Transverse colon (tissue), 4 donors: ENCODE data around the gene TNNI3. TPM values are rescaled to one million over a fixed set of nuclear protein-coding genes. Genes with fewer than 3 reads are reported as not detected.
"Not testable (repeated sequence)": the region's sequence is repeated elsewhere in the genome, so short reads cannot be mapped to it uniquely, and the experiment has no call there.

Source experiments
- DNase-seq: peaks from one replicate; pipeline ENCODE4 v3.0.0-alpha.2; 2019
- H3K27ac ChIP-seq, 4 donors: fragments of 200-600 bp; sonication (generic); 2 replicates each; pipeline ENCODE4 v1.5.1; 2016 to 2018; ENCODE audit warnings: inconsistent platforms in 4 of 4
- H3K27me3 ChIP-seq: fragments of 200-600 bp; sonication (generic); 2 replicates; pipeline ENCODE4 v1.5.1; 2017; ENCODE audit warnings: inconsistent platforms
- H3K36me3 ChIP-seq, 4 donors: fragments of 200-600 bp; sonication (generic); 2 replicates each; pipeline ENCODE4 v1.5.1; 2017 to 2019; ENCODE audit warnings: inconsistent platforms in 4 of 4
- H3K4me1 ChIP-seq, 4 donors: fragments of 200-600 bp; sonication (generic); 2 replicates each; pipeline ENCODE4 v1.5.1; 2017 to 2020; ENCODE audit warnings: inconsistent platforms in 4 of 4
- H3K4me3 ChIP-seq, 4 donors: fragments of 200-600 bp; sonication (generic); 1 replicate in 1 of 4; 2 replicates in 3 of 4; pipeline versions ENCODE4 v1.5.1 to v1.6.1; 2017 to 2019; ENCODE audit warnings: inconsistent platforms in 4 of 4
- H3K9me3 ChIP-seq, 2 donors: fragments of 200-600 bp; sonication (generic); 2 replicates each; pipeline ENCODE4 v1.5.1; 2017 to 2019; ENCODE audit warnings: inconsistent platforms in 2 of 2
- CTCF ChIP-seq, 5 experiments: fragments of 200-600 bp in 3 of 5; fragments of 450-650 bp in 2 of 5; sonication (generic) in 3 of 5; IDR thresholded peaks; 1 replicate in 2 of 5; 2 replicates in 3 of 5; pipeline ENCODE4 v1.5.1; 2016 to 2017; ENCODE audit warnings: antibody characterized with exemption in 5 of 5, inconsistent platforms in 3 of 5, mild to moderate bottlenecking in 2 of 5, moderate library complexity in 1 of 5
- EP300 ChIP-seq: sonication (generic); formaldehyde crosslinking; IDR thresholded peaks from one replicate; pipeline ENCODE4 v1.6.1; 2017; ENCODE audit warnings: antibody characterized with exemption, low read depth
- POLR2A ChIP-seq: fragments of 450-650 bp; IDR thresholded peaks from one replicate; pipeline ENCODE4 v1.6.1; 2016; ENCODE audit warnings: antibody characterized with exemption, mild to moderate bottlenecking, moderate library complexity
- POLR2AphosphoS5 ChIP-seq, 3 donors: sonication (generic); formaldehyde crosslinking; IDR thresholded peaks; one replicate each; pipeline ENCODE4 v1.6.1; 2016; ENCODE audit warnings: antibody characterized with exemption in 3 of 3
- WGBS, 2 donors: methylation state at CpG; one replicate each; pipeline ENCODE4 v1.1.5; 2018; ENCODE audit warnings: low coverage in 1 of 2; 5-methylcytosine and 5-hydroxymethylcytosine counted together
- in situ Hi-C, 4 donors: fragments of 200-750 bp; cut with MboI; loops; one replicate each; pipeline versions ENCODE4 v1.15.0 to v1.15.1; 2017; ENCODE audit warnings: low sequenced_read_pairs in 3 of 4, low pct_ligation_motif_present in 1 of 4, low pct_unique_long_range_greater_than_20kb in 1 of 4
- intact Hi-C: fragments of 100-400 bp; cut with DNase I; formaldehyde crosslinking; loops from one replicate; pipeline ENCODE4 v1.15.1; 2023; ENCODE audit warnings: low total_unique reads
- total RNA-seq, 4 donors: library from RNA; depleted of rRNA; stranded (reverse); fragments of >200 nt; gene quantifications; one replicate each; pipeline ENCODE4 v1.1.0, GENCODE V29; 2016

Gene TNNI3
- total RNA-seq, 4 donors from 2014 or later, result not detected

- TF ChIP-seq CTCF (IDR thresholded peaks at IDR 0.05), result no peak
- TF ChIP-seq POLR2A, result no peak
- no peak for TF ChIP-seq POLR2AphosphoS5 (IDR thresholded peaks at IDR 0.05)
- no peak for TF ChIP-seq EP300
- in situ Hi-C loops, result no loop called here
- WGBS, 2 donors, result 64 to 67% methylated on average over 6 to 17 of the region's 18 CpGs
- no peak overlapping the region for H3K4me3 ChIP-seq
- DNase-seq, result no peak
- peaks cover 80% of the 10 kb centered on the region for H3K27me3 ChIP-seq
- no peaks in the 10 kb centered on the region for H3K9me3 ChIP-seq
- no peaks in the 10 kb centered on the region for H3K36me3 ChIP-seq
- intact Hi-C loops, result no loop called here
- H3K27ac ChIP-seq, result no peak overlapping the region
- H3K4me1 ChIP-seq, result peaks cover 0 to 16% (median 5%) of the 10 kb centered on the region in 4 donors
Measured at GRCh38 chr19:55158848-55159749, 1.6 kb upstream of the TNNI3 start.

GRCh38 chr19:55158423-55158822 lies 891 bp upstream of the TNNI3 start:
- in situ Hi-C loops, result no loop called here
- DNase-seq, result no peak
- intact Hi-C loops, result no loop called here

GRCh38 chr19:55156202-55157063 lies 1.1 kb downstream of the TNNI3 start:
- Histone ChIP-seq H3K4me3 (peak overlapping the region in 2 of 4 donors; percentile 14 to 26), H3K27me3 (peaks cover 68% of the 10 kb centered on the region), H3K9me3 (no peaks in the 10 kb centered on the region), H3K4me1 (peaks cover 0 to 16% (median 5%) of the 10 kb centered on the region in 4 donors), H3K27ac (no peak overlapping the region), H3K36me3 (no peaks in the 10 kb centered on the region)
- in situ Hi-C loops, result no loop called here
- TF ChIP-seq POLR2AphosphoS5 (IDR thresholded peaks at IDR 0.05) (no peak), CTCF (IDR thresholded peaks at IDR 0.05) (no peak), POLR2A (no peak), EP300 (no peak)
- 24% methylated on average over 41 of the region's 52 CpGs; no CpG with 5 or more reads in 1 of the 2 donors for WGBS, 2 donors
- intact Hi-C loops, result no loop called here
- peak; percentile 74 for DNase-seq

More at GRCh38 chr19:55158423-55158822, 891 bp upstream of the TNNI3 start:
- 50 to 63% methylated on average over 2 to 3 of the region's 4 CpGs for WGBS, 2 donors
- no peaks in the 10 kb centered on the region for H3K9me3 ChIP-seq
- no peak for TF ChIP-seq POLR2A
- TF ChIP-seq EP300, result no peak
- no peak for TF ChIP-seq POLR2AphosphoS5 (IDR thresholded peaks at IDR 0.05)
- TF ChIP-seq CTCF (IDR thresholded peaks at IDR 0.05), result no peak
- no peak overlapping the region for H3K4me3 ChIP-seq
- no peaks in the 10 kb centered on the region for H3K36me3 ChIP-seq
- peaks cover 0 to 16% (median 5%) of the 10 kb centered on the region in 4 donors for H3K4me1 ChIP-seq
- H3K27me3 ChIP-seq, result peaks cover 80% of the 10 kb centered on the region
- no peak overlapping the region for H3K27ac ChIP-seq

GRCh38 chr19:55155784-55156183 lies 1.7 kb downstream of the TNNI3 start:
- H3K4me1 ChIP-seq, result peaks cover 0 to 16% (median 5%) of the 10 kb centered on the region in 4 donors
- in situ Hi-C loops, H3K9me3 ChIP-seq, DNase-seq, intact Hi-C loops, H3K27ac ChIP-seq, H3K36me3 ChIP-seq: not testable (repeated sequence)
- WGBS, 2 donors, result 4% methylated on average over 5 of the region's 5 CpGs; no CpG with 5 or more reads in 1 of the 2 donors
- peaks cover 65% of the 10 kb centered on the region for H3K27me3 ChIP-seq
- H3K4me3 ChIP-seq, result peak overlapping the region in 2 of 4 donors; percentile 14 to 26
